Astrocyte (in vitro differentiated cells and primary cell): ENCODE measurements around the gene TM4SF20.

Experiments
- CTCF ChIP-seq: IDR thresholded peaks from 2 replicates; pipeline ENCODE4 v1.5.1; 2011; ENCODE audit warnings: low read depth, mild to moderate bottlenecking, inconsistent platforms, low read length, moderate library complexity; ENCODE audit not compliant: insufficient read depth
- EZH2 ChIP-seq: IDR thresholded peaks from 2 replicates; pipeline ENCODE4 v1.6.1; 2012; ENCODE audit warnings: mild to moderate bottlenecking, low read length, inconsistent platforms; ENCODE audit not compliant: insufficient read depth

GRCh38 chr2:227368574-227368973 lies 10.5 kb downstream of the TM4SF20 start:
- no peak for TF ChIP-seq EZH2
- no peak for TF ChIP-seq CTCF
